ENCODE data around the gene PLXND1.

PLXND1 gene

GRCh38 chr3:129627350-129628168 lies 21.1 kb upstream of the PLXND1 start:
- peak; percentile 60 for DNase-seq

DNA sequence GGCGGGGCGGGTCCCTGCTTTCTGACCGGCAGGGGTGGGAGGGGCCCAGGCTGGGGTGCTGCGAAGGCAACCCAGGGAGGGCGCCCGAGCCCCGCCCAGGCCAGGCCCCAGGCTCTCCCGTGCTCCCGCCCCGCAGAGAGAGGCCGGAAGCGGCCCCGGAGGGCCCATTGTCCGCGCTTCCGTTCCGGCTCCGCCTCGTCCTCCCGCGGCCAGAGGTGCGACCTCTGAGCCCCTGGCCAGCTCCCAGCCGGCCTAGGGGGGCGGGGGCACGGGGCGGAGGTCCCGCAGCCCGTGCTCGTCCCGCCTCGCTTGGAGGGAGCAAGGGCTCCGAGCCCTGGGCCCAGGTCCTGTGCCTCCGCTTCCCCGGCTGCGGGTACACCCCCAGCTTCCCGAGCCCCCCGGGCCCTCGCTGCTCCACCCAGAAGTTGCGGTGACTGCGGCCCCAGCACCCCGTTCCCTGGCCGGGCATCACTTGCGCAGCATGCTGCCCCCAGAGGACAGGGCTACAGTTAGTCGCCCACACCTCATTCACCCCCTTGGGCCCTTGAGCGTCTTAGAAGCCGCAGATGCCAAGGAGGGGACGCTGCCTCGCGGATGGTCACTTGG lies 20.4 kb upstream of the PLXND1 start:
- peak; percentile 84 for DNase-seq

DNA sequence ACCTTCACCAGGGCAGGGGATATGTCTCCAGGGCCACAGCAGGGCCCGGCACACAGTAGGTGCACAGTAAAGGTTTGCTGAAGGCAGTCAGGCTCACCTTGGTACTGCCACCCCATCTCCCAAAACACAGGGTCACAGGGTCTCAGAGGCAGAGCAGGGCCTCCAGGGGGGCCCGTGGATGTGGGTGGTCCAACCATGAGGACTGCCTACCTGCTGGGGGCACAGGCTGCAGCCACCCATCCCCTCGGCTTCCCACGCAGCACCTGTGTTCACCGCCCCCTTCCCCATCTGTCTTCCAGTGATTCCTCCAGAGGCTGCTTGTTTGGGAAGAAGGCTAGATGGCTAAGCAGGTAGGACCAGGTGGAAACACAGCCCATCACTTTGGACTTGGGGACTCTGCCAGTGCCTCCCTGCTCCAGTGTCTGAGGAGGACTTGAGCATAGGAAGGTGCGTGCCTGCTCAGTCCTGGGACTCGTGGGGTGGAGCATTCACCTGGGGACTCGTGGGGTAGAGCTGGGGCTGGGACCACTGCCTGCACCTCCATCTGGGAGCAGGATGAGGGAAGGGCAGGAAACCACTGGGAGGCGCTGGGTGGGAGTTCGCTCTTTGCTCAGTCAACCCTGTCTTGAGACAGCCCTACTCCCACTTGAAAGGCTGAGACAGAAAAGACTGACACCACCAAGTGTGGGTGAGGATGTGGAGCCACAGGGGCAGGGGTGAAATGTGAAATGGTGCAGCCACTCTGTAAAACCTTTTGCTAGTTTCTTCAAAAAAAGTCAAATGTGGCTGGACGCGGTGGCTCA lies 18.8 kb upstream of the PLXND1 start:
- peak; percentile 23 for DNase-seq

DNA sequence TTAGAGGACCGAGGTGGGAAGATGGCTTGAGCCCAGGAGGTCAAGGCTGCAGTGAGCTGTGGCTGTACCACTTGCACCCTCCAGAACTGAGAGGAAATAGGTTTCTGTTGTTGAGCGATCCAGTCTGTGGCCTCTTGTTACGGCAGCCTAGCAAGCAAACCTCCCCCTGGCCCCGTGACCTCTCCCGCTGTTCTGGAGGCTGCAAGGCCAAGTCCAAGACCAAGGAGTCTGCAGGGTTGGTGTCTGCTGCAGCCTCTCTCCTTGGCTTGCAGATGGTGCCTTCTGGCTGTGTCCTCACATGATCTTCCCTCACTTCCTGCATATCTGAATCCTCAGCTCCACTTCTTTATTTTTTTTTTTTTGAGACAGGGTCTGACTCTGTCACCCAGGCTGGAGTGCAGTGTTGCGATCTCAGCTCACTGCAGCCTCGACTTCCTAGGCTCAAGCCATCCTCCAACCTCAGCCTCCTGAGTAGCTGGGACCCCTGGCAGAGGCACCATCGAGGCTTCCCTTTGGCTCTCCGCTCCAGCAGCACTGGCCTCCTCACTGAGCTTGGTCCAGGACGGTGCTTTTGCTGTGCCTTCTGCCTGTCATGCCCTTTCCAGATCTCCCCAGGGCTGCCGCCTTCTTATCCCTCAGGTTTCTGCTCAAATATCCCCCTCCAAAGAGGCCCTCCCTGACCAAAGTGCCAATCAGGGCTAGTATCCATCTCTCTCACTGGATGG lies 18.0 kb upstream of the PLXND1 start:
- peak; percentile 28 for DNase-seq

DNA sequence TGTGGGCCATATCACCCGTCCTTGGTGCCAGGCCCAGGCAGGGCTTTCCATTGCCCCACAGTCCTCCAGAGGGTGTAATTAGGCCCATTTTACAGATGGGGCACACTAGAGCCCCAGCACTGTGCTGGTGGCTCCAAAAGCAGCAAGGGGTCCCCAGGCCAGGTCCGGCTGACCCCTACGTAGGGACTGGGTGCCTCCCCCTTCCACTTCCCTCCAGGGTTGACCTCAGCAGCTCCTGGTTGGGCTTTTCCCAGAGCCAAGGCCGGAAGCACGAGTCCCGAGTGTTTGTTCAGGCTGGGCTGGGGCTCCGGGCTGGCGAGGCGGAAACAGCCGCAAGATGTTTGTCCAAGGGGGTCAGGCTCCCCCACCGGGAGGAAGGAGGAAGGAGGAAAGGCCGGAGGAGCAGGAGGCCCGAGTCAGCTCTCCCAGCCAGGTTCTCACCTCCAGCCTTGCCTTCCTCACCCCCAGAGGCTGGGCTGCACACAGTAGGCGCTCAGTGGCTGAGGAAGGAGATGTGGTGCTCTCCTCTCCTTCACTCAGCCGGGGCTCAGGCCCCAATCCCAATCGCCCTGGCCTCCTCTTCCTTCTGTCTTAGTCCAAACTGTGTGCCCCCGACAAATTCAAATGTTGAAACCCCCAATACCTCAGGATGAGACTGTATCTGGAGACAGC lies 17.1 kb upstream of the PLXND1 start:
- peak; percentile 21 for DNase-seq

DNA sequence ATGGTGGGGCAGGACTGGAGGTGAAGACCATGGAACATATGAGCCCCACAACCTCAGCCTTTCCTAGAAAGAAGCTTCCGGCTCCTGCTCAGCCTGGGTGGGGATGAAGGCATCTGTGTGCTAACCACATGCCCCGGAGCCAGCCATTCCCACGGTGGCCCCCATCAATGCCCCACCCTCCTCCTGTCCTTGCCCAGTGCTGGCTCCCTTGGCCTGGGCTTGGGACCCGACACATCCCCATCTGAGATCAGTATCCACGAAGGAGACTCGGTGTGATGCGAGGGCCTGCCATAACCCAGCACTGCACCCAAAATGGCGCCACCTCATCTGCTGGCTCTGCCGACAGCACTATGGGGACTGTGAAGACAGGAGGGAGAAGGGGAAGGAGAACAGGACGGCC lies 16.5 kb upstream of the PLXND1 start:
- no peak for DNase-seq

DNA sequence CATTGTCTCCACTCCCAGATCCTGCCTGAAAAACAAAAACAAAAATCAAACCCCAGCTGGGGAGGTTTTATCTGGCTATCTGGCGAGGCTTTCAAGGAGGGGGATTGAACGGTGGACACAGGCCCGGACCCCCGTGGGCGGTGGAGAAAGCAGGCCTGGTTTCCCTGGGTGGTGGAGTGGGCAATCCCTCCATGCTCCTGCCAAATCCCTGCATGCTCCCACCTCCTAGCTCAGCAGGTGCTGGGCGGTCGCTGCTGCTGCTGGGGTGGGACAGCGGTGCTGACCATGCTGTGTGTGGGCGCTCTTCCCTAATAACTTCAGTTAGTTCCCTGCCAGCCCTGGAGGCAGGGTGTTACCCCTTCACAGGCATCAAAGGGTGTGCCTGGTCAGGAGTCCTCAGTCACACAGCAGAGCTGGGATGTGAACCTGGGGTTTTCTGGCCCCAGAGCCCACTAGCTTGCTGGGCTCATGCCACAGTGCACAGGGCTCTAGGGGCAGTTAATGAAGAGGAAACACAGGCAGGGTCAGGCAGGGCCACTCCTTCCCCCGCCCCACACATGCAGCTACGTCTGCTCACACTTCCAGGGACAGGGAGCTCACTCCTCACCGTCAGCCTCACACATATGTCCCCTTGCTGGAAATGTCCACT lies 15.9 kb upstream of the PLXND1 start:
- DNase-seq = no peak

- no peak for DNase-seq
These were observed 15.2 kb upstream of the PLXND1 start for GRCh38 chr3:129621626-129622225.

GRCh38 chr3:129620828-129621559 lies 14.5 kb upstream of the PLXND1 start:
- DNase-seq = no peak

DNA sequence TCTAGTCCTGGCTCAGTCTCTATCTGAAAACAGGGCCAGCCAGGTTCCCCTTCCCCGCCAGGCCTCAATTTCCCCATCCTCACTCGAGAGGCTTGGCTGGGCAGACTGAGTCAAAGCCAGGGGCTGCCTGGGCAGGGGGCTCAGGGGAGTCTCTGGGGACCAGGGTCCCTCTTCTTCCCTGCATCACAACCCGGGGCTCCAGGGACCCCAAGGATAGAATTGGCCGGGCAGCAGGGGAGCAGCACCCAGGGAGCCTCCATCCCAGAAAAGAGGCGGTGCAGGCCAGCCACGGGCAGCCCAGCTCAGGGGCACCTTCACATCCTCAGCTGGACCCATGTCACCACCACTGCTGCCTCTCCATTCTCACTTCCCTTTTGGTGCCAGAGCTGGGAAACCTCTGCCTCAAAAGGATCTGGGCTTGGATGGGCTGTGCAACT lies 13.3 kb upstream of the PLXND1 start:
- no peak for DNase-seq

GRCh38 chr3:129618901-129619671 lies 12.6 kb upstream of the PLXND1 start:
- no peak for DNase-seq

- no peak for DNase-seq
These were observed 11.8 kb upstream of the PLXND1 start for GRCh38 chr3:129618186-129618820.

DNA sequence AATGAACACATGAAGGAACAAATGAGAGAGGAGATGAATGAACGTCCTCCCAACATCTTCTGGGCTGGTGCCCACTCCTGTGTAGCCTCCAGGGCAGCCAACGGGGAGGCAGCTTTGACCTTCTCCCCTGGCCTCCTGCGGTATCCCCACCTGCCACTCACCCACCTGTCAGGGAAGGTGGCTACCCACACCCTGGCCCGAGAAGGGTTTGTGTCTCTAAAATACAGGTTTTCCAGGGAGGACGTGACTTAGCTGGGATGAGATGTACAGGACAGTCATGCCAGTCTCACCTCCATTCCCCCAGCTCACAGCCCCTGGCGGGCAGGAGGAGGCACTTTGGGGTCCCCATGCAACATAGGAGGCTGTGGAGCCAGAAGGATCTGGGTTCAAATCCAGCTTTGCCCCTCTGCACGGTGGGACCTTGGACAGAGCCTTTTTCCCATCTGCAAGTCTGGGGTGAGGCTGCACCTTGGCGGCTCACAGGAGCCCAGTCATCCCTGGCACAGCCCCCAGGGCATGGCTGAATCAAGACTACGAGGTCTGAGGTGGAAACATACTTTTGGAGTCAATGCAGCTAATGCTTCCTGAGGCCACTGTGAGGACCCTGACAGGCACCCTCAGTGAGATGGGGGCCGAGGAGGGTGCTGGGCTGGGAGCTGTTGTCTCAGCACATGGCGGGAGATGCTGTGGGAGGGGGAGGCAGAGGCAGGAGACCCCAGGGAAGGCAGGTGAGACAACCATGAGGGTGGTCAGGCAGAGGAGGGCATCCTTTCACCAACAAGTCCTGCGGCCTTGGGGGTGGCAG lies 11.1 kb upstream of the PLXND1 start:
- DNase-seq = no peak

DNA sequence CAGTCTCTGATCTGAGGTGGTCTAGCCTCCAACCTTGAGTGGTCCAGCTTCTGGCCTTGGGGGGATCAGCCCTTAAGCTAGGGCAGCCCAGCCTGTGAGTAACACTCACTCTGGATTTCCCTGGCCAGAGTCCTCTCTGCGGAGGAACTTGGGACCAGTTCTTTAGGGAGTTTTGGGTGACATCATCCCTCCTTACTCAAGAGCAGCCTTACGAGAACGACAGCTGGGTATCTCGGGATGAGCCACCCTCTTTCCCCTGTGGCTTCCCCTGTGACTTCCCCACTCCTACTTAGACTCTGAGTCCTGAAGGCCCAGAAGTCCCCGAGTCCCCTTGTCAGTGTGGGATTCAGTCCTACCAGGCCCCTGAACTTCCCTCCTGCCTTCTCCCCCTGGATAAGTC lies 10.2 kb upstream of the PLXND1 start:
- DNase-seq = no peak

GRCh38 chr3:129616291-129616690 lies 9.8 kb upstream of the PLXND1 start:
- DNase-seq = no peak

DNA sequence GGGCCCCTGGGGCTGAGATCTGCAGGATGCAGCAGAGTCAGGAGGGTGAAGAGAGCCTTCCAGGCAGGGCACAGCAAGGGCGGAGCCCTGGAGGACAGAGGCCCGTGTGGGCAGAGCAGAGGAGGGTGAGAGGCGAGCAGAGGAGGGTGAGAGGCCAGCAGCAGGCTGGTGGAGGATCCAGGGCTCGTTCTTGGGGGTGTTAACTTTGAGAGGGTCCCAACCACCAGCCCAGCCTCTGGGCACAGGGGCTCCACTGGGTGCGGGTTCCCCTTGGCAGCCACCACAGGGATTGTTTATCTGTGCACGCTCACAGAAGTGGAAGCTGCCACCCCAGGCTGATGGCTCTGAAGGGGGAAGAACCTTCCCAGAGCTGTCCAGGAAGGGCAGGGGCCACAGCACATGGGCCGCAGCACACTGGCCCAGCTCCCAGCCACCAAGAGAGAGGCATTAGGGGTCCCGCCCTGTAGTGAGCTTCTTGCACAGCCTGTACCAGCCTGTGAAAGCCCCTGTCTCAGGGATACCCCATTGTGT lies 9.3 kb upstream of the PLXND1 start:
- DNase-seq = no peak

DNA sequence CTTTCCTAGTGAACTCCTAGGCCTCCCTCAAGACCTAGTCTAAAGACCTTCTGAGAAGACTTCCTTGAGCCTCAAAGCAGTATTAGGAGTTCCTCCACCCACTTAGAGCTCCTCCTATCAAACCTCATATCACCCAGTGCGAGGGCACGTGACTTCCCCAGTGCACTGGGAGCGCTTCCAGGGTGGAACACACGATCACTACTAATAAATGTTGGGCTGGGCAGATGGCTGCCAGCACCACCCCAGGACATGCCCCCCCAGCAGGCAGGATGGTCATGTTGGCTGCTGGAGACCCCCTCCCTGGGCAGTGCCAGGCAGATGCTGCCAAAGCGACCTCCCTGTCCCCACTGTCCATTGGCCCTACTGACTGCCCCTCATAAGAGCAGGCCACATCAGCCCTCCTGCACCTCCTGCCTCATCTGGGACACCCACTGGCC lies 8.5 kb upstream of the PLXND1 start:
- no peak for DNase-seq

DNA sequence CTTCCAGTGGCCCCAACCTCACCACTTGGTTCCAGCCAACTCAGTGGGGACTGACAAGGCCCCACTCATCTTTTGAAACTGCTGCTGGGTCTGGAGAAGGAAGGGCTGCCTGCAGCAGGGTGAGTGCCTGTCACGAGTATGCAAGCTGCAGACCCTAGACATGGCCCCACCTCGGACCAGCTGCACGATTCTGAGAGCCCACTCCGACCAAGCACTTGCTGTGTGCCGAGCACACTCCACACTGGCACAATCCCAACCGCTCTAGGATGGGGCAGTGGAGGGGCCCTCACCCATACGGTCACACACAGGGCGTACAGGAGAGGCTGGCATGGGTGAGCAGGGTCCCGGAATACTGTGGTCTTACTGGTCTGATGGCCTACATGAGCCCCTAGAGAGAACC lies 8.0 kb upstream of the PLXND1 start:
- no peak for DNase-seq
